ENCODE data around the gene PLEKHH3.
"Not testable (repeated sequence)": the region's sequence is repeated elsewhere in the genome, so short reads cannot be mapped to it uniquely, and the experiment has no call there.

PLEKHH3 gene

DNA sequence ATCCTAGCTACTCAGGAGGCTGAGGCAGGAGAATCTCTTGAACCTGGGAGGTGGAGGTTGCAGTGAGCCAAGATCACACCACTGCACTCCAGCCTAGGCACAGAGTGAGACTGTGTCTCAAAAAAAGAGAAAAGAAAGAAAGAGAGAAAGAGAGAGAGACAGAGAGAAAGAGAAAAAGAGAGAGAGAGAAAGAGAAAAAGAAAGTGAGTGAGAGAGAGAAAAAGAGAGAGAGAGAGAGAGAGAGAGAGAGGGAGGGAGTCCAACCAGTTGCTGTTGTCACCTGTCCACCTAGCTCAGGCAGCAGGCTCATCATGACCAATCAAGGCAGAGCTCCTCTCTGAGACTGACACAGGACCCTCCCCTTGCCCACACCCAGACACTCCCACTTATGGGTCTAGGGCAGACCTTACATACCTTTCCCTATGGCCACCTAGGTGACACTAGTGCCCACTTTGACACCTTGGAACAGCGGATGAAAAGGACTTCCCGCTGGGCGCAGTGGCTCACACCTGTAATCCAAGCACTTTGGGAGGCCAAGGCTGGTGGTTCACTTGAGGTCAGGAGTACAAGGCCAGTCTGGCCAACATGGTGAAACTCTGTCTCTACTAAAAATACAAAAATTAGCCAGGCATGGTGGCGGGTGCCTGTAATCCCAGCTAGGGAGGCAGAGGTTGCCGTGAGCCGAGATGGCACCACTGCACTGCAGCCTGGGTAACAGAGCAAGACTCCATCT lies 49.6 kb downstream of the PLEKHH3 start:
- not testable (repeated sequence) for DNase-seq

DNA sequence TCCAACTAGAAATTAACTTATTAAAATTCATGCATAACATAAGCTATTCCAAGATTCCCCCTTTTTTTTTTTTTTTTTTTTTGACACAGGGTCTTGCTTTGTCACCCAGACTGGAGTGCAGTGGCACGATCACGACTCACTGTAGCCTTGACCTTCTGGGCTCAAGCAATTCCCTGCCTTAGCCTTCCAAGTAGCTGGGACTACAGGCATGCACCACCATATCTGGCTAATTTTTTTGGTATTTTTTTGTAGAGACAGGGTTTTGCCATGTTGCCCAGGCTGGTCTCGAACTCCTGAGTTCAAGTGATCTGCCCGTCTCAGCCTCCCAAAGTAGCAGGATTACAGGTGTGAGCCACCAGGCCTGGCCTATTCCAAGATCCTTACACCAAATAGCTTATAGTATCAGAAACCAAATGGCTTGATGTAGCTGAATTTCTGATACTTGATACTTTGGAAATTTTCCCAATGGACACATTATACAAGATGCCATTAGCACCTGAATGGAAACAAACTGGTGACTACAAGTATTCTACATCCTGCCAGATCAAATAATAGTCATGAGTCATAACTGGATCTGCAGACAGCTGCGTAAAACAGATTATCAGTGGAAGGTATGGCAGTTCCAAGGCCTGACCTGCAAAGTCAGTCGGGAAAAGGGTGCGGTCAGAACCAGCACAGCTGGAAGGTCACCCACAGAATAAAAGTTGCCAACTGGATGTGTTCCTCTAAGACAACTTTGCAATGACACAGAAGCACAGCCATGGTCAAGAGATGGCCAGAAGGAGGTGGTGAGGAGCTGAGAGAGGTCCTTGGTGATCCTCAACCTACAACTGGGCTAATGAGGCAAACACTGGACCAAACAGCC lies 52.8 kb downstream of the PLEKHH3 start:
- DNase-seq: no peak

DNA sequence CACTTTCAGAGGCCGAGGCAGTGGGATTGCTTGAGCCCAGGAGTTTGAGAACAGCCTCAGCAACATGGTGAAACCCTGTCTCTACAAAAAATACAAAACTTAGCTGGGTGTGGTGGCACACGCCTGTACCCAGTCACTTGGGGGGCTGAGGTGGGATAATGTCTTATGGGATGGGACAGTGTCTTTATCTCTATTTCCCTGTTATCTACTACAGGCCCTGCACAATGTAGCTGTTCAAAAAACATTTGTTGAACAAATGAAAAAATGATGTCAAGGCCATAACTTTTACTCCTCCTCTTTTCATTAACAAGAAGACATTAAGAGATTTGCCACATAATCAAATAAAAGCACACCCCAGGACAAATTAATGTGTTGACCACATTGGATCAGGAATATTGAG lies 53.5 kb downstream of the PLEKHH3 start:
- no peak for DNase-seq

DNA sequence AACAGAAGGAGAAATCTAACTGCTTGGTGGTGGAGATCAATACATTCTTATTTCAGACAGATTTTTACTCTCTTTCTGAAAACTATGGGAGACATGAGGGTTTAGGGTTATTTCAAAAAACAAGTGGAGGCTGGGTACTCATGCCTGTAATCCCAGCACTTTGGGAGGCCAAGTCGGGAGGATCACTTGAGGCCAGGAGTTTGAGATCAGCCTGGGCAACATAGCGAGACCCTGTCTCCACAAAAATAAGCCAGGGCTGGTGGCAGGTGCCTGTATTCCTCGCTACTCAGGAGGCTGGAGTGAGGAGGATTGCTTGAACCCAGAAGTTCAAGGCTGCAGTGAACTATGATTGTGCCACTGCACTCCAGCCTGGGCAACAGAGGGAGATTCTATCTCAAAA lies 54.8 kb downstream of the PLEKHH3 start:
- not testable (repeated sequence) for DNase-seq

DNA sequence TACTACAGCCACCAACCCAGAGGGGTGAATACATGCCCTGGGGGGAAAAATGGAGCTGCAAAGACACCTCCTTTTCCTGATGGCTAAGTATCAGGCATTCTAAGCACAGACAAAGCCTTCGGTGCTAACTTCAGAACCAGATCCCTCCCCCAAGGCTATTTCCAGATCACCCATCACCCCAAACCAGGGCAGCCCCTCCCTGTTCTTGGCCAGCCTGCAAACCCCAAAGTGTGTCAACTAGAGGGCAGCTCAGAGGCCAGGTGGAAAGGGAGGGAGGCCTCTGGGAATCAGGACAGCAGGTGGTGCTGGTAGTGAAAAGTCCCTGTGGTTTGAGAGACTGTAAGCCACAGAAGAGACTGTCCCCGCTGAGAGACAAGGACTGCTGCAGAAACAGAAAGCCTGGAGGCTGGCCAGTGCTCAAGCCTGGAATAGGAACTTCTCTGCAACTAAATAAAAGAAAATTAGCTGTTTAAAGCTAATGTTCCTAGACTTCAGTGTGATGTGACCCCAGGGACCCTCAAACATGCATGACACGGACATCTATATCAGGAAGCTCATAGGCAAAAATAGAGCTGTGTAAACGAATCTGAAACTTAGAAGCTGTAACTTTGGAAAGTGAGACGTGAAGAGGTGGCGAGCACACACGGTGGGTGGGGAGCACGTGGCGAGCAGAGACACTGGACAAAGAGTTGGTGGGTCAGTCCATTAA lies 58.2 kb downstream of the PLEKHH3 start:
- DNase-seq: no peak

DNA sequence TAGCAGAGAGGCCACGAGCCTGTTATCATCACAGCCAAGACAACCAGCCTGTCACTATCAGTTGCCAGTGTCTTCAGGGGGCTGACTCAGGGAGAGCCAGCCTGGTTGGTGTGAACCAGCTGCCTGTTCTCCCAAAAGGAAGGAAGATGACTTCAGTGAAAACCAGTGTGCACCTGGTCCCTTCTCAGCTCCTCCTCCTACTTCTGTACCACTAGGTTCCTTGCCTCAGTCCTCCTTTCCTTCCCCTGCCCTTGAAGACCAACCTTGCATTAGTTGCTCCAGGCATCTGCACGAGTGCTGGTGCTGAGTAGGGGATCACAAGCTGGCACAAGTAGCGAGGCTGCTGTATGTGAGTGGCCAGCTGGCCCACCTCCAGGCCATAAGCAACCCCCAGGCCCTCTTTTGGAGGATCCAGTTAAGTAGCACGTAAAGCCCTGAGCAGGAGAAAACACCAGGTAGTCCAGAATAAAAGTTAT lies 58.8 kb downstream of the PLEKHH3 start:
- DNase-seq: no peak

All from activated CD4-positive, alpha-beta T cell treated with anti-CD3 and anti-CD28 coated beads for 48 hours (primary cell).